Caco-2 (cell line): ENCODE data around the gene BAG3. TPM values are rescaled to one million over a fixed set of nuclear protein-coding genes. Genes with fewer than 3 reads are reported as not detected.
A peak's percentile ranks its signal among the peaks of the same experiment; 100 is the strongest.

Experiments used
- BruUV-seq: library from RNA; stranded (reverse); fragments of 400-500 nt; replicated peaks from 2 replicates; lab custom pipeline; 2021; lab: Mats Ljungman, UMichigan
- CTCF ChIA-PET: fragments of 300-600 bp; sonication (Branson Sonifier 250); formaldehyde crosslinking; loops from one replicate; lab custom pipeline; 2022; ENCODE audit warnings: antibody characterized with exemption; lab: Charles Lee
- POLR2A ChIA-PET: fragments of 300-600 bp; sonication (Branson Sonifier 250); formaldehyde crosslinking; loops from one replicate; lab custom pipeline; 2022; ENCODE audit warnings: antibody characterized with exemption; lab: Charles Lee
- DNase-seq, 2 experiments: peaks; one replicate each; pipeline versions ENCODE4 v3.0.0 to v3.0.0-alpha.2; 2020 to 2022
- H3K27me3 ChIP-seq: replicated peaks from 2 replicates; pipeline ENCODE4 v1.6.0; 2011; ENCODE audit warnings: low read length; ENCODE audit not compliant: control insufficient read depth, insufficient read depth
- H3K36me3 ChIP-seq: 2 replicates; pipeline ENCODE4 v1.5.1; 2011; ENCODE audit warnings: low read length; ENCODE audit not compliant: control insufficient read depth, insufficient read depth
- H3K4me1 ChIP-seq: fragments of 250-450 bp; sonication (Bioruptor Pico); 2 replicates; pipeline ENCODE4 v1.5.1; 2020; ENCODE audit warnings: mild to moderate bottlenecking
- H3K4me3 ChIP-seq: 2 replicates; pipeline ENCODE4 v1.5.1; 2011; ENCODE audit warnings: low read depth, mild to moderate bottlenecking, control low read depth, low read length
- H3K9me3 ChIP-seq: fragments of 250-450 bp; sonication (Bioruptor Pico); 2 replicates; pipeline ENCODE4 v1.5.1; 2020; ENCODE audit warnings: mild to moderate bottlenecking, moderate library complexity
- H3K27ac Mint-ChIP-seq: one replicate; pipeline ENCODE4 v1.8.0; 2022; ENCODE audit warnings: mixed read lengths; ENCODE audit not compliant: unreplicated experiment
- H3K27me3 Mint-ChIP-seq: one replicate; pipeline ENCODE4 v1.8.0; 2022; ENCODE audit warnings: mixed read lengths; ENCODE audit not compliant: insufficient read depth, unreplicated experiment
- H3K36me3 Mint-ChIP-seq: one replicate; pipeline ENCODE4 v1.8.0; 2022; ENCODE audit warnings: mild to moderate bottlenecking, mixed read lengths; ENCODE audit not compliant: insufficient read depth, unreplicated experiment
- H3K4me1 Mint-ChIP-seq: one replicate; pipeline ENCODE4 v1.8.0; 2022; ENCODE audit warnings: low read depth, mixed read lengths; ENCODE audit not compliant: unreplicated experiment
- H3K4me3 Mint-ChIP-seq: one replicate; pipeline ENCODE4 v1.8.0; 2022; ENCODE audit warnings: mild to moderate bottlenecking, moderate library complexity, mixed read lengths; ENCODE audit not compliant: unreplicated experiment
- H3K9me3 Mint-ChIP-seq: one replicate; pipeline ENCODE4 v1.8.0; 2022; ENCODE audit warnings: mixed read lengths; ENCODE audit not compliant: unreplicated experiment
- CTCF ChIP-seq, 2 experiments: fragments of 200-600 bp in 1 of 2; IDR thresholded peaks; 1 replicate in 1 of 2; 2 replicates in 1 of 2; pipeline versions ENCODE4 v1.5.1 to v1.8.0; 2011 to 2022; ENCODE audit warnings: antibody characterized with exemption in 1 of 2, control low read depth in 1 of 2, inconsistent platforms in 1 of 2, low read depth in 1 of 2, low read length in 1 of 2, mild to moderate bottlenecking in 1 of 2, moderate library complexity in 1 of 2; ENCODE audit not compliant: insufficient read depth in 1 of 2, severe bottlenecking in 1 of 2, unreplicated experiment in 1 of 2
- intact Hi-C: fragments of 100-400 bp; cut with micrococcal nuclease; formaldehyde crosslinking; loops from one replicate; pipeline ENCODE4 v1.10.0; 2022; ENCODE audit not compliant: unreplicated experiment
- total RNA-seq: library from RNA; stranded (reverse); gene quantifications from 2 replicates; pipeline ENCODE4 v1.2.3, GENCODE V29; 2022

Gene BAG3
- total RNA-seq, 1 experiment from 2014 or later, result 30.7 TPM

DNA sequence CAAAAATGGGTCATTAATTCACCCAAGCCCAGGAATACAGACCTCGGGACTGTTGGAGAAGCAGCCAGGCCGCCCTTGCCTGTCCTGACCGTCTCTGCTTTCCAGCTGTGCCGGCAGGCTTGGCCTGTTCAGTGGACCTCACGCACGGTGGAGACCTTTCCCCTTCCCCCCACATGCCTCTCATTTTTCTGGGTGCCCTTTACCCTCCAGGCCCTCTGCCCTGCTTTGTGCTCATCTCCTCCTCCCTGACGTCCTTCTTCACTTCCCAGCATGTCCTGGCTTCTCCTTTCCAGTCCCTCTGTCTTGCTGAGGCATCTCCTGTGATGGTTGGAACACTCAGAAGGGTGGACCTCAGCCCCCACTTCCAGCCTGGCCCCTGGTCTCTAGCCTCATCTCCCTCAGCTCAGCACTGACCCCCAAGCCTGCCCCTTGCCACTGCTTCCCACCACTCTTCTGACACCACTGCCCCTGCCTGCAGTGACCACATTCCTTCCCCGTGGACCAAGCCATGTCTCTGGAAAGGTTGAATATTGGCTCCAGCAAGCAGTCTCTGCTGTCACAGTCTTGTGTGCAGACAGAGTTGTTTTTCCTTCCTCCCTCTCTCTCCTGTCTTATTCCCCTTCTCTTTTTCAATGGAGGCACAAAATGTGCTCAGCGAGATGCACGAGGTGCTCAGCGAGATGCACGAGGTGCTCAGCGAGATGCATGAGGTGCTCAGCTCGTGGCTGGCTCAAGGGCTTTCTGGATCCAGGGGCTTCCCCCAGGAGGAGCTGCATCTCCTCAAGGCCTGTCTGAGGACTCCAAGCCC lies 14.9 kb downstream of the BAG3 start:
- intact Hi-C loops, result loop anchor here (2.0 kb wide), 1 partner anchor 57 kb away; no protein-coding TSS in a partner anchor
- no peaks in the 10 kb centered on the region for H3K36me3 ChIP-seq
- no peak for TF ChIP-seq CTCF (IDR thresholded peaks at IDR 0.05; ENCODE audit: insufficient read depth in 1 of 2, low read depth in 1 of 2, low read length in 1 of 2, severe bottlenecking in 1 of 2, unreplicated experiment in 1 of 2)
- POLR2A ChIA-PET, result interaction anchor here (0.7 to 1.2 kb wide), 3 partner anchors 15 to 60 kb away, joined by 3 read pairs; partner anchors contain the start of genes BAG3 and INPP5F
- H3K9me3 ChIP-seq, result no peaks in the 10 kb centered on the region
- no peak overlapping the region for H3K4me3 ChIP-seq
- Mint-ChIP-seq H3K4me3 (peak overlapping the region; percentile 70), H3K36me3 (peaks cover 24% of the 10 kb centered on the region), H3K4me1 (peaks cover 55% of the 10 kb centered on the region), H3K27me3 (no peaks in the 10 kb centered on the region), H3K27ac (peak overlapping the region; percentile 94), H3K9me3 (no peaks in the 10 kb centered on the region)
- no peaks in the 10 kb centered on the region for H3K27me3 ChIP-seq
- peaks cover 49% of the 10 kb centered on the region for H3K4me1 ChIP-seq
- BruUV-seq, result no TSS peak
- CTCF ChIA-PET, result interaction anchor here (0.9 kb wide), 1 partner anchor 84 kb away, joined by 3 read pairs; no protein-coding TSS in a partner anchor
- DNase-seq, result peak; percentile 87 to 92

GRCh38 chr10:119666709-119667004 lies 15.5 kb downstream of the BAG3 start:
- POLR2A ChIA-PET, result interaction anchor here (1.1 to 1.2 kb wide), 2 partner anchors 15 to 21 kb away, joined by 3 read pairs; partner anchors contain the start of gene BAG3
- Histone ChIP-seq H3K9me3 (no peaks in the 10 kb centered on the region), H3K36me3 (peaks cover 2% of the 10 kb centered on the region; the same call in 1 of the 2 replicates), H3K27me3 (no peaks in the 10 kb centered on the region), H3K4me3 (no peak overlapping the region), H3K4me1 (peaks cover 49% of the 10 kb centered on the region)
- no TSS peak for BruUV-seq
- Mint-ChIP-seq H3K4me3 (peak overlapping the region; percentile 70), H3K9me3 (no peaks in the 10 kb centered on the region), H3K27me3 (no peaks in the 10 kb centered on the region), H3K27ac (peak overlapping the region; percentile 94), H3K36me3 (peaks cover 29% of the 10 kb centered on the region), H3K4me1 (peaks cover 55% of the 10 kb centered on the region)
- intact Hi-C loops, result loop anchor here (2.0 kb wide), 1 partner anchor 58 kb away; no protein-coding TSS in a partner anchor
- TF ChIP-seq CTCF (IDR thresholded peaks at IDR 0.05; ENCODE audit: insufficient read depth in 1 of 2, low read depth in 1 of 2, low read length in 1 of 2, severe bottlenecking in 1 of 2, unreplicated experiment in 1 of 2), result no peak
- no peak for DNase-seq
- CTCF ChIA-PET, result interaction anchor here (0.9 kb wide), 1 partner anchor 84 kb away, joined by 3 read pairs; no protein-coding TSS in a partner anchor

DNA sequence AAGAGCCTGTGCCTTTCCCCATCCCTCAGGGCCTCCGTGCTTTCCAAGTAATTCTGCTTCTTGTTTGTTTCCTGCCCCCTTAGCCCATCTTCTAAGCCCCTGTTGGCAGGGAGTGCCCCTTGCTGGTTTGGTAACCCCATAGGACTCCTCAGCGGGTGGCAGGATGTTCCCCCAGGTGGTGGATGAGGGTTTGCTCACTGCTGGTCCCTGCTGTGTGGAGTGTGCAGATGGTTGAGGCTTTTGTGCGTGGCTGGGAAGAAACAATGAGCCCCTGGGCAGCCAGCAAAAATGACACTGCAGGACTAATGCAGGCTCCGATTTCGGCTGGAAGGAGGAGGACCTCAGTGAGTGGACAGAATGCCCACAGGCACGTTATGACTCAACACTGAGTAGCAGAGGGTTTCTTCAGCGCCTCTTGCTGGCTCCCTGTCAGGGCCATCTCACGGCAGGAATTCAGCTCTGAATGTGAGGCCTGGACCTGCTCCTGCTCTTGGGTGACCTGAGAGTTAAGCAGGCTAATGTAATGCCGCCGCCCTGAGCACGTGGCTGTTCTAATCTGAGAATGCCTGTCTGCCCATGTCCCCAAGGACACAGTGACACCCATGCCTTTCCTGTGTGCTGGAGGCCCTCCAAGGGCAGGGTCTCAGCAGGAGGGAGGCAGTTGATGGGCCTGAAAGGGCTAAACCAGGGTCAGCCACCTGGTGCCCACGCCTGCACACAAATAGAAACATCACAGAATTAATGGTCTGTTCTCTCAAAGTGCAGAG lies 16.6 kb downstream of the BAG3 start:
- peaks cover 2% of the 10 kb centered on the region; the same call in 1 of the 2 replicates for H3K36me3 ChIP-seq
- CTCF ChIA-PET, result no interaction called here
- H3K27me3 ChIP-seq, result no peaks in the 10 kb centered on the region
- BruUV-seq, result no TSS peak
- intact Hi-C loops, result loop anchor here (2.0 kb wide), 1 partner anchor 59 kb away; no protein-coding TSS in a partner anchor
- peaks cover 49% of the 10 kb centered on the region for H3K4me1 ChIP-seq
- no peaks in the 10 kb centered on the region for H3K9me3 ChIP-seq
- Mint-ChIP-seq H3K36me3 (peaks cover 34% of the 10 kb centered on the region), H3K4me3 (no peak overlapping the region), H3K9me3 (no peaks in the 10 kb centered on the region), H3K27me3 (no peaks in the 10 kb centered on the region), H3K4me1 (peaks cover 55% of the 10 kb centered on the region), H3K27ac (peak overlapping the region; percentile 94)
- H3K4me3 ChIP-seq, result no peak overlapping the region
- peak; percentile 32 to 60 for DNase-seq
- no peak for TF ChIP-seq CTCF (IDR thresholded peaks at IDR 0.05; ENCODE audit: insufficient read depth in 1 of 2, low read depth in 1 of 2, low read length in 1 of 2, severe bottlenecking in 1 of 2, unreplicated experiment in 1 of 2)
- POLR2A ChIA-PET, result interaction anchor here (1.1 kb wide), 1 partner anchor 17 kb away, joined by 5 read pairs; the partner anchor contains the start of gene BAG3
